HepG2 (cell line): ENCODE measurements around the gene POC1B. TPM values are rescaled to one million over a fixed set of nuclear protein-coding genes. Genes with fewer than 3 reads are reported as not detected.

Experiments
- ATAC-seq: fragments of 200-7000 bp; cut with Tn5 transposase; 3 replicates; pipeline ENCODE4 v1.9.1; 2020; ENCODE audit warnings: mild to moderate bottlenecking, moderate library complexity
- BruUV-seq: library from RNA; stranded (reverse); fragments of 400-500 nt; replicated peaks from 2 replicates; lab custom pipeline; 2021; lab: Mats Ljungman, UMichigan
- CTCF ChIA-PET: fragments of 300-600 bp; formaldehyde crosslinking; extraction: SDS; loops from one replicate; lab custom pipeline; 2021; ENCODE audit warnings: low total read pairs, inconsistent platforms, low intra/inter-chr PET ratio; lab: Yijun Ruan, JAX
- POLR2A ChIA-PET: fragments of 350-600 bp; sonication (Branson Sonifier 250); formaldehyde crosslinking; loops from one replicate; lab custom pipeline; 2020; ENCODE audit warnings: antibody characterized with exemption, inconsistent platforms; lab: Yijun Ruan, JAX
- DNase-seq: peaks from one replicate; pipeline ENCODE4 v3.0.0-alpha.2; 2015; ENCODE audit warnings: low spot score
- FAIRE-seq: peaks from 3 replicates; lab custom pipeline; 2011; peaks lifted over from hg19 to GRCh38; lab: Jason Lieb, UNC
- H2AFZ ChIP-seq: one replicate; pipeline ENCODE4 v1.6.1; 2011; ENCODE audit warnings: low read length, inconsistent platforms
- H3K27ac ChIP-seq: fragments of 300-600 bp; 3 replicates; pipeline ENCODE4 v1.8.0; 2011; ENCODE audit warnings: mixed run types, mild to moderate bottlenecking, mixed read lengths, low read length, inconsistent platforms; ENCODE audit not compliant: insufficient read depth; ENCODE audit errors: extremely low read length
- H3K27me3 ChIP-seq, 2 experiments: fragments of 200-600 bp in 1 of 2; 2 replicates in 1 of 2; 3 replicates in 1 of 2; pipeline versions ENCODE4 v1.6.0 to v1.8.0; 2011; ENCODE audit warnings: low read length in 2 of 2, mild to moderate bottlenecking in 2 of 2, moderate library complexity in 2 of 2, inconsistent platforms in 1 of 2; ENCODE audit not compliant: insufficient read depth in 2 of 2, control insufficient read depth in 1 of 2
- H3K36me3 ChIP-seq, 2 experiments: fragments of 200-600 bp in 1 of 2; replicated peaks in 1 of 2; 2 replicates in 1 of 2; 3 replicates in 1 of 2; pipeline versions ENCODE4 v1.5.1 to v1.8.0; 2011; ENCODE audit warnings: low read length in 2 of 2, inconsistent platforms in 1 of 2; ENCODE audit not compliant: insufficient read depth in 2 of 2, control insufficient read depth in 1 of 2
- H3K4me1 ChIP-seq: 2 replicates; pipeline ENCODE4 v1.5.1; 2012; ENCODE audit warnings: low read length, inconsistent platforms; ENCODE audit not compliant: insufficient read depth
- H3K4me2 ChIP-seq: 2 replicates; pipeline ENCODE4 v1.6.0; 2011; ENCODE audit warnings: low read depth, low read length, inconsistent platforms
- H3K4me3 ChIP-seq, 3 experiments: fragments of 200-600 bp in 1 of 3; sonication (generic), shearing (Covaris generic) in 1 of 3; replicated peaks in 1 of 3; 2 replicates each; pipeline ENCODE4 v1.5.1; 2011 to 2016; ENCODE audit warnings: low read length in 3 of 3, inconsistent platforms in 2 of 3, low read depth in 2 of 3, mild to moderate bottlenecking in 2 of 3, control low read depth in 1 of 3, mixed read lengths in 1 of 3; ENCODE audit not compliant: insufficient read depth in 1 of 3
- H3K79me2 ChIP-seq: one replicate; pipeline ENCODE4 v1.6.1; 2011; ENCODE audit warnings: low read length, inconsistent platforms; ENCODE audit not compliant: insufficient read depth
- H3K9ac ChIP-seq: 2 replicates; pipeline ENCODE4 v1.6.0; 2011; ENCODE audit warnings: mild to moderate bottlenecking, low read depth, low read length, inconsistent platforms; ENCODE audit not compliant: insufficient read depth
- H3K9me3 ChIP-seq: 2 replicates; pipeline ENCODE4 v1.5.1; 2012; ENCODE audit warnings: mild to moderate bottlenecking, low read length
- H4K20me1 ChIP-seq: 2 replicates; pipeline ENCODE4 v1.6.0; 2011; ENCODE audit warnings: inconsistent platforms, mild to moderate bottlenecking, low read length, moderate library complexity; ENCODE audit not compliant: insufficient read depth
- CREBL2 ChIP-seq: sonication (generic); formaldehyde crosslinking; IDR thresholded peaks from 2 replicates; pipeline ENCODE4 v1.8.1; 2023; ENCODE audit warnings: missing genetic modification reagents, mild to moderate bottlenecking, borderline replicate concordance
- MLX ChIP-seq: IDR thresholded peaks from 2 replicates; pipeline ENCODE4 v1.6.1; 2016
- SNAPC5 ChIP-seq: sonication (generic); formaldehyde crosslinking; IDR thresholded peaks from 2 replicates; pipeline ENCODE4 v1.8.1; 2023; ENCODE audit warnings: mild to moderate bottlenecking, missing genetic modification reagents, borderline replicate concordance
- SUZ12 ChIP-seq: fragments of 150-350 bp; IDR thresholded peaks from 2 replicates; pipeline ENCODE4 v1.6.1; 2014; ENCODE audit warnings: low read depth, low read length
- U2AF1 ChIP-seq: fragments of 200-400 bp; formaldehyde crosslinking; optimal IDR thresholded peaks from 2 replicates; pipeline ENCODE3; 2017; ENCODE audit warnings: mild to moderate bottlenecking, low read depth, low read length
- YEATS4 ChIP-seq: sonication (generic); formaldehyde crosslinking; IDR thresholded peaks from 2 replicates; pipeline ENCODE4 v1.4.0; 2020; ENCODE audit warnings: missing genetic modification reagents, borderline replicate concordance
- ZMAT5 ChIP-seq: sonication (generic); formaldehyde crosslinking; IDR thresholded peaks from 2 replicates; pipeline ENCODE4 v1.5.0; 2020; ENCODE audit warnings: mild to moderate bottlenecking, low read depth, missing genetic modification reagents, borderline replicate concordance
- ZNF329 ChIP-seq: sonication (generic); formaldehyde crosslinking; IDR thresholded peaks from 2 replicates; pipeline ENCODE4 v1.9.0; 2021; ENCODE audit warnings: low read depth, mild to moderate bottlenecking, missing genetic modification reagents
- ZNF354B ChIP-seq: sonication (generic); formaldehyde crosslinking; IDR thresholded peaks from 2 replicates; pipeline ENCODE4 v1.8.0; 2022; ENCODE audit warnings: mild to moderate bottlenecking, missing genetic modification reagents
- ZNF766 ChIP-seq: sonication (generic); formaldehyde crosslinking; IDR thresholded peaks from 2 replicates; pipeline ENCODE4 v1.5.0; 2020; ENCODE audit warnings: missing genetic modification reagents, borderline replicate concordance
- WGBS: methylation state at CpG from one replicate; pipeline ENCODE4 v1.1.6; 2017; ENCODE audit warnings: low lambda C conversion rate; 5-methylcytosine and 5-hydroxymethylcytosine counted together
- in situ Hi-C: cut with HindIII; loops from 2 replicates; pipeline ENCODE4 v1.10.0; 2017; ENCODE audit warnings: low pct_unique_long_range_greater_than_20kb; ENCODE audit not compliant: extremely low pct_ligation_motif_present
- intact Hi-C: fragments of 100-400 bp; cut with micrococcal nuclease; formaldehyde crosslinking; loops from one replicate; pipeline ENCODE4 v1.10.0; 2022; ENCODE audit not compliant: unreplicated experiment
- polyA plus RNA-seq, 8 experiments: library from polyadenylated mRNA; depleted of rRNA in 3 of 8; stranded (reverse) in 7 of 8; unstranded in 1 of 8; fragments of >200 nt; fragmentation: Illumina TruSeq in 4 of 8; extraction: Trizol in 4 of 8; gene quantifications; 2 replicates each; pipeline versions ENCODE4 v1.2.1 to v1.2.3, GENCODE V29; 2011 to 2016; ENCODE audit warnings: low read depth in 4 of 8, missing spikeins in 1 of 8, mixed read lengths in 1 of 8; ENCODE audit not compliant: insufficient read depth in 1 of 8
- total RNA-seq, 5 experiments: library from RNA; depleted of rRNA; stranded (reverse); fragments of >200 nt; fragmentation: Illumina TruSeq; extraction: Trizol; gene quantifications; 2 replicates each; pipeline ENCODE4 v1.2.3, GENCODE V29; 2016; ENCODE audit warnings: low read depth in 1 of 5

POC1B gene
- total and polyA plus RNA-seq, 2 of the 13 experiments (the other 11 are each of a cell fraction or from before 2014, with no cell fraction given), result 9.3 to 11.0 TPM

GRCh38 chr12:89546151-89546550 lies 20.3 kb upstream of the POC1B start:
- intact Hi-C loops, result no loop called here
- BruUV-seq, result no TSS peak
- ATAC-seq, result no peak

More at GRCh38 chr12:89546151-89546550, 20.3 kb upstream of the POC1B start:
- H3K4me2 ChIP-seq, result no peak overlapping the region
- no peak for DNase-seq
- WGBS, result 88% methylated on average over 4 of the region's 4 CpGs
- peaks cover 11% of the 10 kb centered on the region for H3K4me1 ChIP-seq
- in situ Hi-C loops, result loop anchor here (10.0 to 25.0 kb wide), 2 partner anchors 159 to 416 kb away; partner anchors contain the start of gene ATP2B1
- no peak overlapping the region for H2AFZ ChIP-seq
- POLR2A ChIA-PET, result no interaction called here
- no peaks in the 10 kb centered on the region for H3K9me3 ChIP-seq
- no peaks in the 10 kb centered on the region; the same call in 1 of the 2 replicates for H4K20me1 ChIP-seq
- FAIRE-seq, result no peak
- H3K36me3 ChIP-seq, result no peaks in the 10 kb centered on the region
- CTCF ChIA-PET, result no interaction called here
- no peak overlapping the region for H3K4me3 ChIP-seq
- no peak for TF ChIP-seq ZNF329 (CRISPR knock-in tag)
- TF ChIP-seq SUZ12, result no peak
- no peak for TF ChIP-seq SNAPC5
- TF ChIP-seq ZNF354B (CRISPR knock-in tag), result no peak
- TF ChIP-seq CREBL2, result no peak
- no peak for TF ChIP-seq MLX (CRISPR knock-in tag)
- no peak for TF ChIP-seq YEATS4
- TF ChIP-seq ZNF766 (CRISPR knock-in tag), result no peak
- no peak for TF ChIP-seq U2AF1
- TF ChIP-seq ZMAT5 (CRISPR knock-in tag), result no peak
- no peaks in the 10 kb centered on the region for H3K27me3 ChIP-seq
- no peaks in the 10 kb centered on the region for H3K79me2 ChIP-seq
- no peak overlapping the region for H3K27ac ChIP-seq
- no peak overlapping the region for H3K9ac ChIP-seq
